Right cardiac atrium (tissue), 5 donors: ENCODE data around the gene KRT36. TPM values are rescaled to one million over a fixed set of nuclear protein-coding genes. Genes with fewer than 3 reads are reported as not detected.

Experiments used
- ATAC-seq, 2 donors: fragments of 200-7000 bp; cut with Tn5 transposase; one replicate each; pipeline versions ENCODE4 v1.8.0 to v1.9.1; 2020; ENCODE audit warnings: moderate library complexity in 2 of 2, mild to moderate bottlenecking in 1 of 2
- DNase-seq, 3 donors: peaks; one replicate each; pipeline ENCODE4 v3.0.0-alpha.2; 2020
- H3K27ac ChIP-seq: one replicate; pipeline ENCODE4 v1.5.1; 2013; ENCODE audit warnings: mild to moderate bottlenecking, low read length, control low read depth, moderate library complexity
- H3K27me3 ChIP-seq: one replicate; pipeline ENCODE4 v1.6.1; 2013; ENCODE audit not compliant: control insufficient read depth, insufficient read depth
- H3K4me1 ChIP-seq: one replicate; pipeline ENCODE4 v1.6.1; 2013; ENCODE audit warnings: low read length; ENCODE audit not compliant: control insufficient read depth, insufficient read depth
- H3K4me3 ChIP-seq: one replicate; pipeline ENCODE4 v1.5.1; 2013; ENCODE audit warnings: low read length, control low read depth
- H3K9me3 ChIP-seq: one replicate; pipeline ENCODE4 v1.6.1; 2013; ENCODE audit warnings: low read length; ENCODE audit not compliant: control insufficient read depth
- WGBS: extraction: QIAGEN DNeasy Blood & Tissue Kit; methylation state at CpG from one replicate; pipeline ENCODE4 v1.1.7; 2013; 5-methylcytosine and 5-hydroxymethylcytosine counted together
- intact Hi-C, 4 donors: fragments of 100-400 bp; cut with DNase I; formaldehyde crosslinking; loops; one replicate each; pipeline versions ENCODE4 v1.11.0 to v1.14.0; 2022 to 2023
- microRNA-seq, 2 donors: library from miRNA; unstranded; fragments of <30 nt; microRNA quantifications; one replicate each; pipeline ENCODE4 v1.2.0, GENCODE V29; 2020 to 2021
- polyA plus RNA-seq: library from polyadenylated mRNA; stranded (reverse); fragments of 200-250 nt; gene quantifications from one replicate; pipeline ENCODE4 v1.2.3, GENCODE V29; 2013
- total RNA-seq, 4 donors: library from RNA; stranded (reverse); fragmentation: NEBNext Ultra II Directional; extraction: Animal tissue kit (Norgen Biotek cat#: 25700); gene quantifications; one replicate each; pipeline ENCODE4 v1.2.1, GENCODE V29; 2021
- donor health status: healthy with polysubstance abuse.
- donor health status: DM: no; HTN: yes; CAD: no.
- donor health status: DM: no; HTN: no; CAD: no.
- donor health status: DM: no; HTN: yes; CAD: no; lungs with severe emphysema.
- donor health status: DM: yes; HTN: yes; CAD: no.

Gene KRT36
- total and polyA plus RNA-seq, 5 donors: not detected

DNA sequence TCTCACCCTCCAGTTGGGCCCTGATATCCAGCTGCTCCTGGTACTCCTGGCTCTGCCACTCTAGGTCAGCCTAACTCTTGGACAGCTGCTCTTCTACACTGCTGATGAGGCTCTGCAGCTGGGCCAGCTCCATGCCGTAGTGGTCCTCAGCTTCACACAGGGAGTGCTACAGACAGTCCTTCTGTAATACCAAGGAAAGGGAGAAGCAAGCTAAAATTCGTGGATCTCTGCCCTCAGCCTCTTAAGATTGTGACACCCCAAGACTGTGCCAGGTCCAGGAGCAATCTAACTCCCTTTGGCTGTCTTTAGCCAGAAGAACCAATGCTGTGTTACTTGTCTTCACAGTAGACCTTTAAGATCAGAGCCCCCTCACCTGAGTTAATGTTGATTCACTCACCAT is 41.2 kb downstream of the KRT36 start:
- Histone ChIP-seq H3K9me3 (peaks cover 7% of the 10 kb centered on the region), H3K4me3 (no peak overlapping the region), H3K27me3 (peaks cover 2% of the 10 kb centered on the region), H3K4me1 (no peaks in the 10 kb centered on the region), H3K27ac (no peak overlapping the region)
- peak; percentile 24 to 41 for ATAC-seq
- 53% methylated on average over 2 of the region's 2 CpGs for WGBS
- intact Hi-C loops: no loop called here
- no peak for DNase-seq

DNA sequence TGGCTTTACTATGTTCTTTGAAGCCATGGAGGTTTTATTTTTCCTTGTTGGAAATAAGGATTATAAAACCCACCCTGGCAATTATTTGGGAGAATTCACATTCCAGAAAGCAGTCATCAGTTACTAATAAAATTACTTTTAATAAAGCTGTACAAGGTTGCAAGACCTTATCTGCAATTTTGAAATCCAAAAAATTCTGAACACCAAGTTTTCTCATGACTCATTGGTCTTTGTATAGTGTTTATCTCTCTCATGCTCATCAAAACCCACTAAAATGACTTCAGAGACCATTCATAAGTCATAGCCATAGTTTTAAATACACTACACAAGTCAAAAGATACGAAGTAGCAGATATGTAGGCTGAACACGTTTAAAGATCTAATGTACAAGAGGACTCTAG is 42.9 kb downstream of the KRT36 start:
- Histone ChIP-seq H3K4me1 (no peaks in the 10 kb centered on the region), H3K4me3 (no peak overlapping the region), H3K9me3 (peaks cover 6% of the 10 kb centered on the region), H3K27ac (no peak overlapping the region), H3K27me3 (peaks cover 2% of the 10 kb centered on the region)
- WGBS: 29% methylated on average over 2 of the region's 2 CpGs
- DNase-seq: no peak
- peak in 1 of 2 donors; percentile 33 for ATAC-seq
- intact Hi-C loops: no loop called here

DNA sequence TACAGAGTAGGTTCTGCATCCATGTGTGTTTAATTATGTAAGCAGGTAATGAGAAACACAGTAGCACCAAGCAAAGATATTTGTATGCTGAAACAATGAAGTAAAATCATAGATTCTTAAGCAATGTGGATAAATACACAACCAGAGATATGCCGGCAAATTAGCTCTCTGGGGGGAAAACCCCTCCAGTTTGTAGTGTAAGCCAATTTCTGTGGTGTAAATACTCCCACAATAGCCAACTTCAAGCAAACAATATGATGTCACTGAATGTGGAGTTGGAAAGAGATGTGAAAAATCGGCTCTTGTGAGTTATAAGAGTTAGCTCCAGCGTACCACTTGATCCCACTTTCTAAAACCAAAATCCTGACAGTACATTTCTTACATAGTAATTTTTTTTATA is 45.1 kb downstream of the KRT36 start:
- 52% methylated on average over 3 of the region's 3 CpGs for WGBS
- Histone ChIP-seq H3K27me3 (no peaks in the 10 kb centered on the region), H3K27ac (no peak overlapping the region), H3K4me3 (no peak overlapping the region), H3K9me3 (peaks cover 2% of the 10 kb centered on the region), H3K4me1 (no peaks in the 10 kb centered on the region)
- ATAC-seq: no peak
- no peak for DNase-seq
- intact Hi-C loops: no loop called here

DNA sequence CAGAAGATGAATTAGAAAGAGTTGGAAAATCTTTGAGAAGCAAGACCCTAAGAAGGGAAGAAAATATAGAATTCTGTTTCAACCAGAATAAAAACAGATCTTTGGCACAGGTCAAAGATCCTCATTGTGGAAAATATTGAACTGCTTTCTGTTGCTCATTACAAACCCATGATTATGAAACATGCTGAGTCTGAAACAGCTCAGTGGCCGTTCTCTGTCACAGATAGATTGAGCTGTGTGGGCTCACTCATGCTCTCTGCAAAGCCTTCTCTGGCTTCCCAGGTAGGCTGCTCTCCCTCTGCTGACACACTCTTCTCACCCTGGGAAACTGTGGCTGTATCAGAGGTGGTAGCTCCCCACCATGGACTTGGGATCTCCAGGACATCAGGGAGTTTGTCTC is 45.5 kb downstream of the KRT36 start:
- ATAC-seq: no peak

DNA sequence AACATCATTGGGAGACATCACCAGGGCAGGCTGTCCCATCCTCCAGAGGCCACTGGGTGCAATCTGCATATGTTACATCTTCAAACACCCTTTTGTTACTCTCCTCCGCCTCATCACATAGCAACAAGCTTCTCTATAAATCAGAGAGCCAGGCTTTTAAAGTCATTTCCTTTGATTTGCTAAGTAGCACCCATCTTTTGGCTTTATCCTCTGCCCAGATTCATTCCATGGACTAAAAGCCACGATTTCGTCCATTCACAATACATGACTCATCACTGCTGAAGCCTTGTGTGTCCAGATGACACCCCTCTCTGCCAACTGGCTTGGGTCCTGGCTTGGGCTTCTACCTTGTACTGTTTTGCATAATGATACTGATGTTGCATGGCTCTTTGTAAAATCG is 47.0 kb downstream of the KRT36 start:
- no peak overlapping the region for H3K4me3 ChIP-seq
- no peak overlapping the region for H3K27ac ChIP-seq
- no peaks in the 10 kb centered on the region for H3K27me3 ChIP-seq
- WGBS: 69% methylated on average over 4 of the region's 4 CpGs
- H3K9me3 ChIP-seq: peaks cover 2% of the 10 kb centered on the region
- H3K4me1 ChIP-seq: no peaks in the 10 kb centered on the region
- intact Hi-C loops: no loop called here
- ATAC-seq (no peak), DNase-seq (no peak)

More for the DNA sequence above, 45.5 kb downstream of the KRT36 start:
- no peak overlapping the region for H3K27ac ChIP-seq
- no peak for DNase-seq
- no peaks in the 10 kb centered on the region for H3K4me1 ChIP-seq
- H3K9me3 ChIP-seq: peaks cover 2% of the 10 kb centered on the region
- intact Hi-C loops: no loop called here
- WGBS: 54% methylated on average over 1 of the region's 1 CpG
- no peaks in the 10 kb centered on the region for H3K27me3 ChIP-seq
- no peak overlapping the region for H3K4me3 ChIP-seq

DNA sequence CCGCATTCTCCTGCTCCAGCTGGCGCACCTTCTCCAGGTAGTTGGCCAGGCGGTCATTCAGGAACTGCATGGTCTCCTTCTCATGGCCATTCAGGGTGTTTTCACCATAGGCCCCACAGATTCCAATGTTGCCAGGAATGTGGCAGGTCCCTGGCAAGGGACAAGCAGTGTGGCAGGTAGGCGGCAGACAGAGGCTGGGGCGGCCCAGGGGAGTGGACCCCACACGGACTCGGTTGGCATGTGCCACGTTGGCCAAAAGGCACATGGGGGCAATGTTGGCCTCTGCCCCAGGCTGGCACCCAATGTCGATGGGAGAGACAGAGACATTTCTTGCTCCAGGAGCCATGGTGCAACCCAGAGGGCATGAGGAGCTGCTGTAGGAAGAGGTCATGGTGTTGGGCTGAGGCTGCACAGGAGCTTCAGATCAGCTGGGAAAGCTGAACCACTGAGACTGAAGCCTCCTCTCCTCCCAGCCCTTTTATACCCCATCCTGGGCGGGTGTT is 49.1 kb downstream of the KRT36 start, which contains the start of gene KRT38:
KRT38 (minus strand) TSS at position 453 of the 503 bp plus-strand sequence; CDS start at position 391, 62 bp downstream.
- DNase-seq: no peak
- no peak for ATAC-seq
- H3K4me3 ChIP-seq: no peak within 1 kb of the TSS
- intact Hi-C loops: no loop called here
- no peaks in the 10 kb centered on the region for H3K4me1 ChIP-seq
- H3K9me3 ChIP-seq: peaks cover 2% of the 10 kb centered on the region
- 93% methylated on average over 10 of the region's 10 CpGs for WGBS
- no peaks in the 10 kb centered on the region for H3K27me3 ChIP-seq
- no peak within 1 kb of the TSS for H3K27ac ChIP-seq

DNA sequence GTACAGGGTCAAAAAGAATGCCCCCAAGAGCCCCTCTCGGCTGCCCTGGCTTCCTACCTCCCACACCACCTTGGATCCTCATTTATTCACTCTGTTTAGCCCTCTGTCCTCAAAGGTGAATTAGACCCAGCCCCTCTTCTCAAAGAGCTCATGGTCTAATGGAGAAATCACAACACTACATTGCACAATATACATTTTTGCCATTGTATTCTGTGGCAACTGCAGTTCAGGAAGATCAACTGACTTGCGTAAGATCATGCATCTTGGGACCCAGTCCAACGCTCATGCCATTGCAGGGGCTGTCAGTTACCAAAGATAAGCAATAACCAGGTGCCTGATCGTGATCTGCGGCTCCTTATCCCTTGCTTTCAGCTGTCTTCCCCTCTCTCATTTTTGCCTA is 50.3 kb downstream of the KRT36 start:
- H3K9me3 ChIP-seq: peaks cover 2% of the 10 kb centered on the region
- ATAC-seq (no peak), DNase-seq (no peak)
- no peaks in the 10 kb centered on the region for H3K4me1 ChIP-seq
- 66% methylated on average over 5 of the region's 5 CpGs for WGBS
- no peak overlapping the region for H3K27ac ChIP-seq
- intact Hi-C loops: no loop called here
- H3K4me3 ChIP-seq: no peak overlapping the region
- H3K27me3 ChIP-seq: no peaks in the 10 kb centered on the region

DNA sequence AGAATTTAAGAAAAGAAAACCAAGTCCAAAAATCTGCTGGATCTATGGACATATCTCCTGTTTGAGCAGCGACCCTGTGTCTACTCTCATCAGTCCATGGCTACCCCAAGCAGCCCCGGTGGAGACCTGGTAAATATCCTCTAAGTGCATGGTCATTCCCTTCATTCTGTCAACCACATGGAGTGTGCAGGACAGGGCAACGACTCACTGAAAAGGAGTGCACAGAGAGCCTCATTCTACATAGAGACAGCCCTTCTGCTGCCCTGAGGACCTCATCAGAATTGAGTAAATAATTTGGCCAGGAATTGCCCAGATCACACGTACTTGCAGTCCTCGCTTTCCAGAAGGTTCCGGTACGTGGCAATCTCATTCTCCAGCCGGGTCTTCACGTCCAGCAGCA is 51.9 kb downstream of the KRT36 start:
- Histone ChIP-seq H3K4me3 (no peak overlapping the region), H3K9me3 (no peaks in the 10 kb centered on the region), H3K27ac (no peak overlapping the region), H3K4me1 (no peaks in the 10 kb centered on the region), H3K27me3 (no peaks in the 10 kb centered on the region)
- ATAC-seq: no peak
- intact Hi-C loops: no loop called here
- 88% methylated on average over 9 of the region's 9 CpGs for WGBS
- DNase-seq: no peak

DNA sequence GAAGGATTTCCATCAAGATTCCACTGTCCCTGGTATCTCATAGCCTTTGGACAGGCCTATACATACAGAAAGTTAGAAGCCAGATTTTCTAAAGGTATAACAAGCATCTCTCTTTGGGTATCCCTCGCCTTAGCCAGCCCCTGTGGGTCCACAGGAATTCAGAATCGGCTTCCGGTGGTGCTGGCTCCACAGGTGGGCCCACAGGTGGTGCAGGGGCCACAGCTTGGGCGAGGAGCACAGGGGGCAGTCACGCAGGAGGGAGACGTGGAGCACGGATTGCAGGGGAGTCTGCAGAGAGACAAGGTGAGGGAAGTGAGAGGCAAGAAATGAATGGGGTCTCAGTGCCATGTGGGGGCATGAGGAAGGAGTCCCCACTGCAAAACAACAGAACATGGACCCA is 52.5 kb downstream of the KRT36 start:
- 83% methylated on average over 7 of the region's 7 CpGs for WGBS
- H3K27ac ChIP-seq: no peak overlapping the region
- DNase-seq: no peak
- no peak for ATAC-seq
- H3K4me1 ChIP-seq: no peaks in the 10 kb centered on the region
- no peaks in the 10 kb centered on the region for H3K9me3 ChIP-seq
- no peaks in the 10 kb centered on the region for H3K27me3 ChIP-seq
- intact Hi-C loops: no loop called here
- H3K4me3 ChIP-seq: no peak overlapping the region

Small RNAs within 50 kb of the gene (microRNA-seq; reads per million reads assigned to microRNA genes)
- 0 reads per million in 2 donors for gene MIR6510

Other genes starting within 250 kb of the KRT36 start
- not detected for gene KRTAP9-4, start 240.2 kb downstream of the KRT36 start, total RNA-seq
- gene KRTAP9-4, start 240.2 kb downstream of the KRT36 start, polyA plus RNA-seq: not detected
- gene KRTAP9-9, start 234.5 kb downstream of the KRT36 start, total RNA-seq: not detected
- gene KRTAP9-9, start 234.5 kb downstream of the KRT36 start, polyA plus RNA-seq: not detected
- gene KRTAP9-6, start 224.5 kb downstream of the KRT36 start, total RNA-seq: not detected
- not detected for gene KRTAP9-6, start 224.5 kb downstream of the KRT36 start, polyA plus RNA-seq
- gene KRTAP9-7, start 214.2 kb downstream of the KRT36 start, total RNA-seq: not detected
- not detected for gene KRTAP9-7, start 214.2 kb downstream of the KRT36 start, polyA plus RNA-seq
- gene KRTAP29-1, start 187.1 kb downstream of the KRT36 start, total RNA-seq: not detected
- not detected for gene KRTAP29-1, start 187.1 kb downstream of the KRT36 start, polyA plus RNA-seq
- not detected for gene KRTAP16-1, start 180.6 kb downstream of the KRT36 start, total RNA-seq
- gene KRTAP16-1, start 180.6 kb downstream of the KRT36 start, polyA plus RNA-seq: not detected
- not detected for gene KRTAP17-1, start 174.2 kb downstream of the KRT36 start, total RNA-seq
- not detected for gene KRTAP17-1, start 174.2 kb downstream of the KRT36 start, polyA plus RNA-seq
- gene KRT33A, start 139.1 kb downstream of the KRT36 start, total RNA-seq: not detected
- gene KRT33A, start 139.1 kb downstream of the KRT36 start, polyA plus RNA-seq: not detected
- not detected for gene KRT33B, start 120.1 kb downstream of the KRT36 start, total RNA-seq
- gene KRT33B, start 120.1 kb downstream of the KRT36 start, polyA plus RNA-seq: not detected
- gene KRT34, start 107.6 kb downstream of the KRT36 start, total RNA-seq: not detected
- not detected for gene KRT34, start 107.6 kb downstream of the KRT36 start, polyA plus RNA-seq
- gene KRT31, start 92.3 kb downstream of the KRT36 start, total RNA-seq: not detected
- not detected for gene KRT31, start 92.3 kb downstream of the KRT36 start, polyA plus RNA-seq
- gene KRT37, start 65.3 kb downstream of the KRT36 start, total RNA-seq: not detected
- gene KRT37, start 65.3 kb downstream of the KRT36 start, polyA plus RNA-seq: not detected
- gene KRT38, start 48.9 kb downstream of the KRT36 start, total RNA-seq: not detected
- gene KRT38, start 48.9 kb downstream of the KRT36 start, polyA plus RNA-seq: not detected
- gene KRT32, start 22.5 kb downstream of the KRT36 start, total RNA-seq: not detected
- not detected for gene KRT32, start 22.5 kb downstream of the KRT36 start, polyA plus RNA-seq
- not detected for gene KRT35, start 8.8 kb downstream of the KRT36 start, total RNA-seq
- not detected for gene KRT35, start 8.8 kb downstream of the KRT36 start, polyA plus RNA-seq
- not detected for gene KRT13, start 15.7 kb upstream of the KRT36 start, total RNA-seq
- gene KRT13, start 15.7 kb upstream of the KRT36 start, polyA plus RNA-seq: 2.1 TPM
- under 1 TPM in 1 of 4 donors, not detected in 3; 0.11 TPM for gene KRT15, start 29.0 kb upstream of the KRT36 start, total RNA-seq
- gene KRT15, start 29.0 kb upstream of the KRT36 start, polyA plus RNA-seq: not detected
- gene KRT19, start 38.4 kb upstream of the KRT36 start, total RNA-seq: 1 to 10 TPM; 2.1 to 3.5 (median 3.0) TPM
- 0.72 TPM for gene KRT19, start 38.4 kb upstream of the KRT36 start, polyA plus RNA-seq
- not detected for gene KRT9, start 82.1 kb upstream of the KRT36 start, total RNA-seq
- gene KRT9, start 82.1 kb upstream of the KRT36 start, polyA plus RNA-seq: not detected
- not detected for gene KRT14, start 97.0 kb upstream of the KRT36 start, total RNA-seq
- gene KRT14, start 97.0 kb upstream of the KRT36 start, polyA plus RNA-seq: 0.11 TPM
- gene KRT16, start 122.9 kb upstream of the KRT36 start, total RNA-seq: not detected
- gene KRT16, start 122.9 kb upstream of the KRT36 start, polyA plus RNA-seq: 0.27 TPM
- not detected for gene KRT17, start 134.7 kb upstream of the KRT36 start, total RNA-seq
- gene KRT17, start 134.7 kb upstream of the KRT36 start, polyA plus RNA-seq: 0.09 TPM
- gene EIF1, start 199.0 kb upstream of the KRT36 start, total RNA-seq: 1,000 to 10,000 TPM in 2 of 4 donors, 100 to 1,000 TPM in 2; 959 to 1,186 (median 1,014) TPM
- 983 TPM for gene EIF1, start 199.0 kb upstream of the KRT36 start, polyA plus RNA-seq
- not detected for gene GAST, start 222.4 kb upstream of the KRT36 start, total RNA-seq
- not detected for gene GAST, start 222.4 kb upstream of the KRT36 start, polyA plus RNA-seq
- not detected for gene HAP1, start 244.7 kb upstream of the KRT36 start, total RNA-seq
- 0.05 TPM for gene HAP1, start 244.7 kb upstream of the KRT36 start, polyA plus RNA-seq